Activated T-helper 2 cell treated with anti-CD3 and anti-CD28 coated beads, Interferon-gamma antibody, Interleukin-2, Interleukin-4, amounts not matched to agents 10 μg/mL and 5 μg/mL and 100 μg/mL, durations not matched to agents 14 hours and 24 hours and 36 hours (primary cell): ENCODE data around the gene GYS2. TPM values are rescaled to one million over a fixed set of nuclear protein-coding genes. Genes with fewer than 3 reads are reported as not detected.
"Not testable (repeated sequence)": the region's sequence is repeated elsewhere in the genome, so short reads cannot be mapped to it uniquely, and the experiment has no call there.

Experiments used
- DNase-seq: peaks from one replicate; pipeline ENCODE4 v3.0.0; 2021; ENCODE audit warnings: low spot score
- H3K27ac Mint-ChIP-seq: one replicate; pipeline ENCODE4 v1.8.0; 2021; ENCODE audit warnings: mixed read lengths
- H3K27me3 Mint-ChIP-seq: one replicate; pipeline ENCODE4 v1.8.0; 2021; ENCODE audit warnings: low read depth, mixed read lengths
- H3K36me3 Mint-ChIP-seq: one replicate; pipeline ENCODE4 v1.8.0; 2021; ENCODE audit warnings: low read depth, mixed read lengths
- H3K4me1 Mint-ChIP-seq: one replicate; pipeline ENCODE4 v1.8.0; 2021; ENCODE audit warnings: low read depth, mixed read lengths
- H3K4me3 Mint-ChIP-seq: one replicate; pipeline ENCODE4 v1.8.0; 2021; ENCODE audit warnings: low read depth, mild to moderate bottlenecking, moderate library complexity, mixed read lengths
- H3K9me3 Mint-ChIP-seq: one replicate; pipeline ENCODE4 v1.8.0; 2021; ENCODE audit warnings: mixed read lengths
- intact Hi-C: fragments of 100-400 bp; cut with micrococcal nuclease; formaldehyde crosslinking; loops from one replicate; pipeline ENCODE4 v1.15.1; 2023
- total RNA-seq: library from RNA; stranded (reverse); gene quantifications from 2 replicates; pipeline ENCODE4 v1.2.3, GENCODE V29; 2022

Gene GYS2
- total RNA-seq, 1 donor from 2014 or later, result 0.14 TPM

DNA sequence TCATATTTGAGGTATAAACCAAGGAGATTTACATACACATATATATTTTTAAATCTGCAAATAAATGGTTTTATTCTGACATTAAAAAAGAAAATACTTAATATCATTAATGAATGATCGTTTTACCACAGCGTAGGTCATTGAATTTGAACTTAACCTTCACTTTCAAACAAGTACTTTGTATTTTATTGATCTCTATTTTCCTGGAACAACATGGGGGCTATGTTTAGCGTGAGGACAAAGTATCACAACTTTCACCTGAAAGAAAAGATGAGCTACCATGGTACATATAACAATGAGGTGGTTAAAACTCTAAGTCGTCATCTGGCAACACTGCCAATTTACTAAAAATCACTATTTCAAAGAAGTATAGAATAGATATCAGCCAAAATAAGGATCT, 6.0 kb downstream of the GYS2 start:
- Mint-ChIP-seq H3K4me1 (no peaks in the 10 kb centered on the region), H3K9me3 (no peaks in the 10 kb centered on the region), H3K27ac (no peak overlapping the region), H3K4me3 (no peak overlapping the region), H3K27me3 (peaks cover 7% of the 10 kb centered on the region), H3K36me3 (no peaks in the 10 kb centered on the region)
- DNase-seq, result no peak
- intact Hi-C loops, result no loop called here

DNA sequence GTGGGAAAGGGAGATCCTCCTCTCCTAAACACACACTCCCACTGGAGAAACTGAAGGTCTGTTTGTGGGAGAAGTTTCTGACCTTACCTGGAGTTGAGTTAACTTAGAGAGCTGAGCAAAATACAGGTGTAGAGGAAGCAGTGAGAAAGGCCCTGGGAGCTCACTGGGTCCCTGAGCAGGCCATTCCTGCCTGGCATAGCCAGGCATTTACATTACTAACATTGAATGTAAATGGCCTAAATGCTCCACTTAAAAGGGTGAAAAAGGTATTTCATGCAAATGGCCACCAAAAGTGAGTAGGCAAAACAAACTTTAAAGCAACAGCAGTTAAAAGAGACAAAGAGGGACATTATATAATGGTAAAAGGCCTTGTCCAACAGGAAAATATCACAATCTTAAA, 9.3 kb downstream of the GYS2 start:
- H3K4me1 Mint-ChIP-seq, intact Hi-C loops, H3K36me3 Mint-ChIP-seq, H3K4me3 Mint-ChIP-seq, DNase-seq, H3K27me3 Mint-ChIP-seq, H3K27ac Mint-ChIP-seq: not testable (repeated sequence)
- peaks cover 22% of the 10 kb centered on the region for H3K9me3 Mint-ChIP-seq

DNA sequence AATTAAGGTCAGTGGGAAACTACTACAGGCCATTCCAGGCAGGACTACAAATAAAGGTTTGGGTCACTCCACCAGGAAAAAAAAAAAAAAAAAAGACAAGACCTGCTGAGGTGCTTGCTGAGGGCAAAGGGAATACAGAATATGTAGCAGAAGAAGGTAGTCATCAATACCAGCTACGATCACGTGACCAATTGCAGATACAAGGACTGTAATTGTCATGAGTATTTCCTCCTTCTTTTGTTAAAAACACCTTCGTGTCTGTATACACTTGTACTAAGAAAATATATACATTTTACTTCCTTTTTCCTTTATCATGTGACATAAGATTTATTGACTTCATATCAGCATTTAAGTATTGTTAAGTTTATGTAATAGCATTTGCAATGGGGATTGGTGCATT, 19.2 kb downstream of the GYS2 start:
- intact Hi-C loops, result no loop called here
- Mint-ChIP-seq H3K4me3 (no peak overlapping the region), H3K27ac (no peak overlapping the region), H3K27me3 (no peaks in the 10 kb centered on the region), H3K36me3 (no peaks in the 10 kb centered on the region), H3K9me3 (peaks cover 16% of the 10 kb centered on the region), H3K4me1 (no peaks in the 10 kb centered on the region)
- DNase-seq, result no peak

DNA sequence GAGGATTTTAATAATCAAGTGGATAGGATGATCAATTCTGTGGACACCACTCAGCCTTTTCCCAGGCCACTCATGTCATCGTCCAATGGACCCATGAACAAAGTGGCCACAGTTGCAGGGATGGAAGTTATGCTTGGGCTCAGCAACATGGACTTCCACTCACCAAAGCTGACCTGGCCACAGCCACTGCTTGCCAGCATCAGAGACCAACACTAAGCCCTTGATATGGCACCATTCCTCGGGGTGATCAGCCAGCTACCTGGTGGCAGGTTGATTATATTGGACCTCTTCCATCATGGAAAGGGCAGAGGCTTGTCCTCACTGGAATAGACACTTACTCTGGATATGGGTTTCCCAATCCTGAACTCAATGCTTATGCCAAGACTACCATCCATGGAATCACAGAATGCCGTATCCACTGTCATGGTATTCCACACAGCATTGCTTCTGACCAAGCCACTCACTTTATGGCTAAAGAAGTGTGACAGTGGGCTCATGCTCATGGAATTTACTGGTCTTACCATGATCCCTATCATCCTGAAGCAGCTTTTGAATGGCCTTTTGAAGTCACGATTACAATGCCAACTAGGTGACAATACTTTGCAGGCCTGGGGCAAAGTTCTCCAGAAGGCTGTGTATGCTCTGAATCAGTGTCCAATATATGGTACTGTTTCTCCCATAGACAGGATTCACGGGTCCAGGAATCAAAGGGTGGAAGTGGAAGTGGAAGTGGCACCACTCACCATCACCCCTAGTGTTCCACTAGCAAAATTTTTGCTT, 20.1 kb downstream of the GYS2 start:
- intact Hi-C loops, H3K4me1 Mint-ChIP-seq, H3K36me3 Mint-ChIP-seq, H3K27me3 Mint-ChIP-seq, H3K4me3 Mint-ChIP-seq, H3K27ac Mint-ChIP-seq, DNase-seq: not testable (repeated sequence)
- peaks cover 16% of the 10 kb centered on the region for H3K9me3 Mint-ChIP-seq

DNA sequence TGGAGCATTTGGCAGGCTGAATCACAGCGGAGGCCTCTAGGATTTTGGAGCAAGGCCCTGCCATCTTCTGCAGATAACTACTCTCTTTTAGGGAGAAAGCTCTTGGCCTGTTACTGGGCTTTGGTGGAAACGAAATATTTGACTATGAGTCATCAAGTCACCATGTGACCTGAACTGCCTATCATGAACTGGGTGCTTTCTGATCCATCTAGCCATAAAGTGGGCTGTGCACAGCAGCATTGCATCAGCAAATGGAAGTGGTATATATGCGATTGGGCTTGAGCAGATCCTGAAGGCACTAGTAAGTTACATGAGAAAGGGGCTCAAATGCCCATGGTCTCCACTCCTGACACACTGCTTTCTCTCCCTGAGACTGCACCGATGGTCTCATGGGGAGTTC, 21.1 kb downstream of the GYS2 start:
- no peak for DNase-seq
- Mint-ChIP-seq H3K4me3 (no peak overlapping the region), H3K27ac (no peak overlapping the region), H3K27me3 (peaks cover 3% of the 10 kb centered on the region), H3K36me3 (no peaks in the 10 kb centered on the region), H3K4me1 (no peaks in the 10 kb centered on the region), H3K9me3 (peaks cover 16% of the 10 kb centered on the region)
- intact Hi-C loops, result no loop called here

DNA sequence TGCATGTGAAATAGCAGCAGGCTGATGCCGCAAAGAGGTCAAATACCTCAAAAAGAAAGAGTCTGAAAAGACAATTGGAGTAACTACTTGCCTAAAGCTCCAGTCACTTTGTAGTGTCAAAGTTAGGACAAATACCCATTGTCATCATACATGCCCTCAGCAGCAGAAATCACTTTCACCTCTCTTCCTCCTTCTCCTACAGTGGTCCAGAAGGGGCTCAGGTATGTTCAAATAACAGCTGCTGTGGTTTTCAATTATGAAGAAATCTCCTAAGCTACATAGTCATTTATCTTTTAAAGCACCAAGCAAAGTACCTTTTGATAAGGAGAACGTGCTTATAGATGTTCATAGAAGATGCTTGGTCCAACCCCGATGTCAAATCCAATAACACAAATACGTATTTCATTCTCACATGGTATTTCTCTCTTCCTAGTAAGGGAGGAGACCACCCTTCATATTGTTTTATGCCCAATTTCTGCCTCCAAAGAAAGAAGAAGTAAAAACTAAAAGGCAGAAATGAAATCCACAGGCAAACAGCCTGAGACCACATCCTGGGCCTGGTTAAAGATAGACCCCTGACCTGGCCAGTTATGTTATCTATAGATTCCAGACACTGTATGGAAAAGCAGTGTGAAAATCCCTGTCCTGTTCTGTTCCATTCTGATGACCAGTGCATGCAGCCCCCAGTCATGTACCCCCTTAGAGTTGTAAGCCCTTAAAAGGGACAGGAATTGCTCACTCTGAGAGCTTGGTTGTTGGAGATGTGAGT, 23.7 kb downstream of the GYS2 start:
- Mint-ChIP-seq H3K4me3 (no peak overlapping the region), H3K27ac (no peak overlapping the region), H3K36me3 (no peaks in the 10 kb centered on the region), H3K4me1 (no peaks in the 10 kb centered on the region), H3K9me3 (no peaks in the 10 kb centered on the region), H3K27me3 (peaks cover 6% of the 10 kb centered on the region)
- DNase-seq, result no peak
- intact Hi-C loops, result no loop called here

DNA sequence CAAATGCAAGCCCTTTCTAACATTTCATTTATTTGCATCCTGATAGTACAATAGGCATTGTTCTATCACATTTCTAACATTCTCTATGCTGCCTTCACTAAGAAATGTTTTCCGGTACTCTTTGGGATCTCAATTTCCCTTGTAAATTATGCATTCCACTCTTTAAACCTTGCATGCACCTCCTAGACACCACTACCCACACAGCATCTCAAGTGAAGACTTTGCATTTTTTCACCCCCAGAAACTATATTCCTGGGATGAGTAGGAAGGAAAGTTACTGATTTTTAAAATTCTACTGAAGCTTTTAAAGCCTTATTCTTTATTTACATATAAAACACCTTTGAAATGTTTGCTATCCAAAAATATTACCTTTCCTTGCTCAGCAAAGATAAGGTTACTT, 27.1 kb downstream of the GYS2 start:
- no peak for DNase-seq
- Mint-ChIP-seq H3K27me3 (peaks cover 11% of the 10 kb centered on the region), H3K9me3 (no peaks in the 10 kb centered on the region), H3K4me1 (no peaks in the 10 kb centered on the region), H3K4me3 (no peak overlapping the region), H3K36me3 (no peaks in the 10 kb centered on the region), H3K27ac (no peak overlapping the region)
- intact Hi-C loops, result no loop called here

DNA sequence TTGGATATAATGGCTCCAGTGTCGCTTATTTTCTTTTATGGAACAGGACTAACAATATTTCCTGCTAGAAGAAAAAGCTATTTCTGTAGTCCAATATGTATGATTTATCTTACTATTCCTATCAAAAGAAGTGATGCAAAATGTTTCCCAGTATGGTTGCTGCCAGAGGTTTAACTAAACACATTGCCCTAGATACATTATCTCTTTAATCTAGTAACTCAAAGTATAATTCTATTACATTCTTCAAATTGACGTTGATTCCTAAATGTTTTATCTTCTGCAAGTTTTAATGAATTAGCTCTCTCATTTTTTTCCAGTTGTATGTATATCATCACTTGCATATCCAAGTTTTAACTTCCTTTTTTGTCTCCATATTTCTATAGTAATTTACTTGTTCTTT, 28.2 kb downstream of the GYS2 start:
- intact Hi-C loops, result no loop called here
- H3K27me3 Mint-ChIP-seq, result peaks cover 11% of the 10 kb centered on the region
- no peak overlapping the region for H3K27ac Mint-ChIP-seq
- H3K9me3 Mint-ChIP-seq, result no peaks in the 10 kb centered on the region
- no peaks in the 10 kb centered on the region for H3K4me1 Mint-ChIP-seq
- H3K36me3 Mint-ChIP-seq, result no peaks in the 10 kb centered on the region
- no peak overlapping the region for H3K4me3 Mint-ChIP-seq
- DNase-seq, result no peak

DNA sequence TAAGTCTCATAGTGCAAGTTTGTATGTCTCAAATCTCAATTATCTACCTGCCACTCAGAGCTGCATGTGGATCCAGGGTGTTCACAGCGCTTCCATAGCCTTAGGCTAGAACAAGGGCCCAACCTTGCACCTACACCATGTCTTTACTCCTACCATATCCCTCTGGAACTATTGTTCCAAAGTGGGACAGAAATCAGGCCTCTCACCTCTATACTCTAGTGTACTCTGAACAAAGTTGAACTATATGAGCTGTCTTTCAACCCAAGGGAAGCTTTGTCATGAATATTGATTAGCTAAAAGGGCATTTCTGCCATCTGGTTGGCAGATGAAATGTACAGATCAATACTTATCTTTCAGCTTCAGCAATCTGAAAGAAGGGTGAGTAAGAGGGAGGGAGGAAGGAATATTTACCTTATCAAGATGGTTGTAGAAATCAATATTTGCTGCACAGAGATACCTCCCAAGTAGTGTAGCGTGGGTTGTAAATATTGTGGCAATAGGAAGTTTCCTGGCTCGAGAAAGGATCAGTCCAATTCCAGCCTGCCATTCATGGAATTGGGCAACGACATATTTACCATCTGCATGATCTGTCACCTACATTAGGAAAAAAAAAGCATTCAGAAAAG, 30.8 kb downstream of the GYS2 start:
- Mint-ChIP-seq H3K4me1 (no peaks in the 10 kb centered on the region), H3K36me3 (no peaks in the 10 kb centered on the region), H3K27me3 (peaks cover 8% of the 10 kb centered on the region), H3K27ac (no peak overlapping the region), H3K9me3 (no peaks in the 10 kb centered on the region), H3K4me3 (no peak overlapping the region)
- DNase-seq, result no peak
- intact Hi-C loops, result no loop called here

DNA sequence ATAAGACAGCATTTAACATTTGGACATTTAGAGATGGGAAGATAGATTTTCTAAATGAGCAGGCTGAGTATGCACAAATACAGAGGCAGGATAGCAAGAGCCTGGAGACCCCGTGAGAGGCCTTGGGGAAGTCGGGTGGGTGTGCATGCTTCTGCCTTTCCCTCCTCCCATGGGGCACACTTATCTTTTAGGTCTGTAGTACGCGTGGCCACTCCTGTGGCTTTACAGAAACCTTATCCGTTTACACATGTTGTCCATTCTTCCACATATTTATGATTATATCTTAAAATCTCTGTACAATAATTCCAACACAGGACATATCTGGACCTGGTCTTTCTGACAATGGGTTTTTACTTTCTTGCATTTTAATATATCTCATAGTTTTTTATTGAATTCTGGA, 33.6 kb downstream of the GYS2 start:
- no peaks in the 10 kb centered on the region for H3K36me3 Mint-ChIP-seq
- no peaks in the 10 kb centered on the region for H3K9me3 Mint-ChIP-seq
- intact Hi-C loops, result no loop called here
- DNase-seq, result no peak
- H3K27me3 Mint-ChIP-seq, result peaks cover 5% of the 10 kb centered on the region
- H3K27ac Mint-ChIP-seq, result no peak overlapping the region
- no peaks in the 10 kb centered on the region for H3K4me1 Mint-ChIP-seq
- H3K4me3 Mint-ChIP-seq, result no peak overlapping the region

DNA sequence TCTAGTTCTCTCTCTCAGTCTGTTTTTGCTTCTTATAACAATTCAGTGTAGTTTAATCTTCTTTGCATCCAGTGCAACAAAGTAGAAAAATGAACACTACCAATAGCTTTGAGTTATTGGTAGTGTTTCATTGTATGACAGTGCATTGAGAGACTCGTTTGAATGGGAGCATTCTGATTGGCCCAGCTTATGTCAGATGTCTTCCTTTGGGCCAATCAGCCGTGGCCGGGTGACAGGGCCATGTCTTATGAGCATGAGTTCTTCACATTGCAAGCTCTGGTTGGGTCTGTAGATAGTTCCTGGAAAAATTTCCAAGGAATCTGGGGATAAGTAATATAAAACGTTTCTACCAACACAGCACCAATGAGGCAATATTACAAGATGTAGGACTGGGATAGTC, 36.5 kb downstream of the GYS2 start:
- Mint-ChIP-seq H3K4me1 (no peaks in the 10 kb centered on the region), H3K9me3 (no peaks in the 10 kb centered on the region), H3K27ac (no peak overlapping the region), H3K36me3 (no peaks in the 10 kb centered on the region), H3K4me3 (no peak overlapping the region), H3K27me3 (no peaks in the 10 kb centered on the region)
- intact Hi-C loops, result no loop called here
- DNase-seq, result no peak

DNA sequence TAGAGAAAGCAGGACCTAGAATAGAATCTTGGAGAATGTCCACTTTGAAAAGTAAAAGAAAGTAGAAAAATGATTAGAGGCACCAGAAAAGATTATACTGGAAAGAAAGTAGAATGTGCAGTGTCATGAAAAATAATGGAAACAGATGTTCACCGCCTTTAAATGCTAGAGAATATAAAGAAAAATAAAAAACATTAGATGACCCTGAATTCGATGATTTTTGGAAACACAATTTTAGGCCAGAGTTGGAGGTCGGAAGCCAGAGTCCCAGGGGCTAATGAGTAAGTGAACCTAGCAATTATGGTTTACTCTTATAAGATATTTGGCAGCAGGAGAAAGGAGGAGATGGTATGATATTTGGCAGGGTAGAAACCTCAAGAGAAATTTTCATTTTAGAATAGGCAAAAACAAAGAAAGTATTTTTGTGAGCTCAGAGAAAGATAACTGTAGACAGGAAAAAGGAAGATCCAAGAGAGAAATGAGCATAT, 37.7 kb downstream of the GYS2 start:
- Mint-ChIP-seq H3K4me3 (no peak overlapping the region), H3K4me1 (no peaks in the 10 kb centered on the region), H3K27ac (no peak overlapping the region), H3K27me3 (no peaks in the 10 kb centered on the region), H3K9me3 (no peaks in the 10 kb centered on the region), H3K36me3 (no peaks in the 10 kb centered on the region)
- intact Hi-C loops, result no loop called here
- DNase-seq, result no peak
